Stimulated activated CD8-positive, alpha-beta memory T cell treated with anti-CD3 and anti-CD28 coated beads, Interleukin-7, amount 100 ng/mL, for 24 hours (primary cell): ENCODE data around the gene PCYT2.
"Not testable (repeated sequence)": the region's sequence is repeated elsewhere in the genome, so short reads cannot be mapped to it uniquely, and the experiment has no call there.

Source experiments
- DNase-seq: peaks from one replicate; pipeline ENCODE4 v3.0.0-alpha.2; 2020; ENCODE audit warnings: low read depth

PCYT2 gene

DNA sequence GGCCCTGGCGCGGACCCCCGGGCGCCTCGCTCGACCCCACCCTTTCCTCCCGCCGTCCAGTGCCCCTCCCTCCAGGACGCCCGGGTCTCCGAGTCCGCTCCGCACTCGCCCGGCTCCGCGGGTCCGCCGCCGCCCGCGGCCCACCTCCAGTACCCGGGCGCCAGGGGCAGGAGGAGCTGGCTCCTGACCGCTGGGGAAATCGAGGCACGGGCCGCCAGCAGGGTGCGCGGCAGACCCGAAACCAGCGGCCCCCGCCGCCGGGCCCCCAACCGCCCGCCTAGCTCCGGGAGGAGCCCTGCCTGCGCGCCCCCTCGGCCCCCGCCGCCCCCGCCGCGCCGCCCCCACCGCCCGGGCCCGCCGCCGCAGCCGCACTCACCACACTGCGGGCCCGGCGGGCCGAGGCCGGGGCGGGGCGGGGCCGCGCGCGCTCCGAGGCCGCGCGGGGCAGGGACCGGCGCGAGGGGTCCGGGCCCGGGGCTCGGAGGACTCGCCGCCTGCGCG, 16.0 kb upstream of the PCYT2 start:
- no peak for DNase-seq

GRCh38 chr17:81926451-81927151, 15.4 kb upstream of the PCYT2 start:
- DNase-seq: peak; percentile 32

GRCh38 chr17:81925860-81926450, 14.8 kb upstream of the PCYT2 start:
- DNase-seq: no peak

- DNase-seq: no peak
Measured at GRCh38 chr17:81924557-81925532, 13.6 kb upstream of the PCYT2 start.

DNA sequence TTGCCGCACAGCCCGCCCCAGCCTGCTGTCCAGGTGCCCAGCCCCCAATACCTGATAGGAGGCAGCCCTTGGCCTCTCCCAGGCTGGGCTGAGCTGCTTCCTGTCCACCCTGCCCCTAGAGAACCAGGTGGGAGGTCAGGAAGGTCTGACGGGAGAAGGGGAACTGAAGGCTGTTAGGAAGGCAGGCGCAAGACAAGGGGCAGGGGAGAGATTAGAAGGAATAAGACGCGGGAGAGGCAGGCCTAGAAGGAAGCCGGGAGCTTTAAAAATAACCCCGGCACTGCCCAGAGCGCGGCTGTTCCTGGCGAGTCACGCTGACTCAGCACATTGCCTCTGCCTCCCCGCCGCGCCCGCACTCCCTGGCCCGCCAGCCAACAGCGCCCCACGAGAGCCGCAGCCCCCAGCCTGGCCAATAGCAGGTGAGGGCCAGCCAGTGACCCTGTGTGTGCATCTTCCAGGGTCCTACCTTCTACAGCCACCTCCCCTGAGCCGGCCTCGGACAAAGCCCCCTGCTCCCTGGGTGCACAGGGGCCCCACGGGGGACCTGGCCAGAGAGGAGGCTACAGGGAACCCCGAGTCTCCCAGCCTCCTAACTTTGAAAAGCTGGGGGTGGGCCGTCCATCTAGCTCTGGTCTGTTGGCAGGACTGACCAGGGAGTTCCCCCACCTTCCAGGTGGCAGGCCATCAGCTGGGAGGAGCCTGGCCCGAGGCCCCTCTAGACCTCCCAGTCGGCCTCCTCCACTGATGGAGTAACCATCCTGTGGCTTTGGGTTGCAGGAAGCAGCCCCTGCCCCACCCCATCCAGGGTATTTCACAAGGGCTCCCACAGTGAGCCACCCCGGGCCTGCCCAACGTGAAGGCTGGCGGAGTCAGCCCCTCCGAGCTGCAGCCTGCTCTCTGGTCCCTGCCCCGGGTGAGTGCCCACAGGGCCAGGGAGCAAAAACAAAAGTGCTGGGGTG, 12.4 kb upstream of the PCYT2 start:
- DNase-seq: no peak

DNA sequence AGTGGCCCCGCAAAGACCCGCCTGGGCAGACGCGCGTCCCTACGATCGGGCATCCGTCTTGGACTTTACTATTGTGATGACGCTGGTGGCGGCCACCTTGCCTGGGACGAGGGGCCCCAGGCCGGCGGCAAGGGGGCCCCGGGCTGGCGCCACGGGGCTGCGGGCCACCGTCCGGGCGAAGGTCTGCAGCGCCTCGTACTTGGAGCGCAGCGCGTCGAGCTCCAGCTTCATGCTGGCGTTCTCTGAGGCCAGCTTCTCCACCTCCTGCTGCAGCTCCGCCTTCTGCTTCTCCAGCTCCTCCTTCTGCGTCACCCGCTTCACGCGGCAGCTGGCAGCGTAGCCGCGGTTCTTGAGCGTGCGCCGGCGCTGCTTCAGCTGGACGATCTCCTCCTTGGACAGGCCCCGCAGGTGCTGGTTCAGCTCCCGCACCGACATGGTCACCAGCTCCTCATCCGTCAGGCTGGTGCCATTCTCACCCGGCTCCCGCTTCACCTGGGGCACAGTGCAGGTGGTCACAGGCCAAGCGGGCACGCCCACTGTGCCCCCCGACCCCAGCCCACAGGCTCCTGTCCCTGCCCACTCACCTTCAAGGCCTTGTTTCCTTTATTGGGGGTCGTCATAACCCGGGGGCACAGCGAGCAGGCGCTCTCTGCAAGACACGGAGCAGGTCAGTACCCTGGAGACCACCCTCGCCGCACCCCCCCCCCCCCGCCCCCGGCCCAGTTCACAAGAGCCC, 11.5 kb upstream of the PCYT2 start:
- no peak for DNase-seq

- no peak for DNase-seq
Measured at GRCh38 chr17:81921996-81922565, 10.9 kb upstream of the PCYT2 start.

DNA sequence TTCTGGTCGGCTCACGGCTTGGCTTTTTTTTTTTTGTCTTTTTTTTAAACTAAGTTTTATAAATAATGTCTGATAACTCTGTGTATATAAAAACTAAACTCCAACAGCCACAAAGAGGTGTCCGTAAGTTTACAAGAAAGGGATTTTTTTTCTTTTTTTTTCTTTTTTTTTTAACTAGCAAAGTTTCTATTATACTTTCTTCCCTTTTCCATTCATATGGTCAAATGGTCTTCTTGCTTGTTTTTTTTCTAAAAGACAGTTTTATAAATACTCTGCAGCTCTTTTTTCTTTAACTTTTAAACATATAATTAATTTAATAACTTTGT, 10.3 kb upstream of the PCYT2 start:
- DNase-seq: no peak

- no peak for DNase-seq
Measured at GRCh38 chr17:81920612-81921536, 9.7 kb upstream of the PCYT2 start.

DNA sequence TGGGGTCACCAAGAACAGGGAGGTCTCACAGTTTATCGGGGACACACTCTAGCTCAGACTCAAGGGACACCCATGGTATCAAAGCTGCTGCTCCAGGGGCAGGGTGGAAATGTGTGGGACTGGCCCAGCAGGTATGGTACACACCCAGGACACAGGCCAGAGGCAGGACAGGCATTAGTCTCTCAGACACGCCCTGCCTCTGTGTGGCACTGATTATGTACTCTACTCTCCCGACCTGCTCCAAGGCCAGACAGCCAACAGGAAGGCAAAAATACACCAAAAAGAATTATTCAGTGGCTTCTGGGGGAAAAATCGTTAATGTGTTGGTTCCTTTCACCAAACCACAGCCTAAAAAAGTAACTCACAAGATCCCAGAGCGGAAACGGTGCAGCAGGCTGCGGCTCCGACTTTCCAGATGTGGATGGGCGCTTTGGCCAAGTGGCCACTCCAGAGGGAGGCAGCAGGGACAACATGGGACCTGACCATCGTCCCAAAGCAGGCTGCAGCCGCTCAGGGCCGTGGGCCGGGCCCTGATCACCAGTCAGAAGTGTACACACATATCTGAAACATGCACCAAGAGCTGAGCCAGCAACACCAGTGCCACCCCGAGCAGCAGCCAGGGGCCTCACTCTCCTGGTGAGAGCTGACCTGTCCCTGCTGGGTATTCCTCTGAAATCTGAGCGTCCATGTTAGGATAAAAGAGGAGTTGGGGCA, 7.8 kb upstream of the PCYT2 start:
- no peak for DNase-seq

DNA sequence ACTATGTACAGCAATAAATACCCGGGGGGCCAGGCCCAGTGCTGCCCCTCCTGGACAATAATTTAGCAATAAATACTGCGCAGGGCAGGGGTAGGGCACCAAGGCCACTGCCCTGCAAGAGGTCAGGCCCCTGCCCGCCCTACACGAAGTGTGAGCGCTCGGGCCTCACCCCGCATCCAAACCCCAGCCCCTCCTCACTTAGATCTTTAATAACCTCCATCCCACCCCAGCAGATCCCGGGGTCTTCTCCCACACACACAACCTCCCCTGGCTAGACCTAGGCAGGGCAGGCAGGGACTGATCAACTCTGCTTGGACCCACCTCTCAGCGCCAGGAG, 7.1 kb upstream of the PCYT2 start:
- DNase-seq: not testable (repeated sequence)

- peak; percentile 50 for DNase-seq
Measured at GRCh38 chr17:81917565-81918332, 6.5 kb upstream of the PCYT2 start, which contains the start of gene SIRT7. Gene SIRT7 (minus strand): TSS chr17:81918176. CDS start chr17:81918131, 45 bp downstream.

DNA sequence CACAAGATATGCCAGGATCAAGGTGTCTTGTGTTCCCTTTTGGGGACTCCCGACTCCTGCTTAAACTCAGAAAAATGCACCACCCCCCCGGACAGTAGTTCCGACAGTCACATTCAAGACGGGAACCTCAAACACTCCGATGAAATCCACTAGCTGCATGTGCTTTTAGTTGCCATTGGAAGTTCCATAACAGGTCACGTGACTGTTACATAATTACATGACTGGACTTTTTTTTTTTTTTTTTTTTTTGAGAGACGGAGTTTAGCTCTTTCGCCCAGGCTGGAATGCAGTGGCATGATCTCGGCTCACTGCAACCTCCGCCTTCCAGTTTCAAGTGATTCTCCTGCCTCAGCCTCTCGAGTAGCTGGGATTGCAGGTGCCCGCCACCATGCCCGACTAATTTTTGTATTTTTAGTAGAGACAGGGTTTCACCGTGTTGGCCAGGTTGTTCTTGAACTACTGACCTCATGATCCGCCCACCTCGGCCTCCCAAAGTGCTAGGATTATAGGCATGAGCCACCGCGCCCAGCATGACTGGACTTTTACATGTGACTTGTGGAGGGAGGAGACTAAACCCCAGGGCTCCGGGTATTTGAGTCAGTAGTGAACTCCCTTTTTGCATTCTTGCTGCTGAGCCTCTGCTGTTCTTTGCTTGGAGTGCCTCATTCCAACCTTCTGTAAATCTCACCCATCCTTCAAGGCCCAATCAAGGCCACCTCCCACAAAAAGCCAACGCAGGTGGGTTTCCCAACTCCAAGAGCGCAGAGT, 5.2 kb upstream of the PCYT2 start:
- DNase-seq: no peak

GRCh38 chr17:81915331-81915730, 4.1 kb upstream of the PCYT2 start:
- DNase-seq: no peak

DNA sequence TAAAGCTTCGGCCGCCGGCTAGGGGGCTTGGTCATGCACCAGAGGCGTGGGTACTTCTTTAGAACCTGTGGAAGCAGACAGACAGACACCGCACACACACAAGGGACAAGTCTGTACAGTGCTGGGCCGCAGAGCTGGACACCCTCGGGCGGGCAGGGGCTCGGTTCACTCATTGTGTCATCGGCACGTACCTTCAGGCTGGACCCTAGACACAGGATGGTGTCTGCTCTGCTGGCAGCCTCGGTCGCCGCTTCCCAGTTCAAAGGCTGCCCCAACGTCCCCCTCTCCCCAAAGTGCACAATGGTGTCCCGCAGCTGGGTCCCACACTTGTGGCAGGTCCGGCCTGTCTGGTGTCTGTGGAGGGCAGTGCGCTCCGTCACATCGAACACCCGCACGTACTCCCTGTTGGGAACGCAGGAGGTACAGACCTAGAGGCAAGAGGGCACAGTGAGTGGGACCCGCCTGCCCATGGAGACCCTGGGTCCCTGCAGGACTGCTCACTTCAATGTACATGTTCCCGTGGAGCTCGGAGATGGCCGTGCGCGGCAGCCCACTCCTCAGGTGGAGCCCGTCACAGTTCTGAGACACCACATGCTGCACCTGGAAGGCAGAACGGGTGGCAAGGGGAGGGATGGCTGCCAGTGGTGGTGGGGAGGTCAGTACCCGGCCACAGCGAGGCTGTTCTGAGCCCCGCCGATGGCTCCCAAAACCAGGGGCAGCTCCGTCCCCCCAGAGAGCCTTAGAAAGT, 3.1 kb upstream of the PCYT2 start:
- DNase-seq: no peak

- DNase-seq: no peak
Measured at GRCh38 chr17:81913394-81914102, 2.3 kb upstream of the PCYT2 start.
